ENCODE results near the gene SLC51A. TPM values are rescaled to one million over a fixed set of nuclear protein-coding genes. Genes with fewer than 3 reads are reported as not detected.

SLC51A gene
- total and polyA plus RNA-seq, 9 of the 15 experiments (the other 6 are each of a cell fraction or from before 2014, with no cell fraction given), result 0.35 to 0.38 TPM; not detected in 7

GRCh38 chr3:196207159-196207832 lies 9.0 kb upstream of the SLC51A start (continued):
- TF ChIP-seq PRDM10 (IDR thresholded peaks at IDR 0.05; ENCODE audit: partially characterized antibody), result no peak
- TF ChIP-seq HBP1 (CRISPR knock-in tag; IDR thresholded peaks at IDR 0.05), result no peak
- no peak for TF ChIP-seq SMAD4 (CRISPR knock-in tag; conservative IDR thresholded peaks at IDR 0.05)
- no peak for TF ChIP-seq TEAD4 (IDR thresholded peaks at IDR 0.05; ENCODE audit: low read length)
- TF ChIP-seq TEAD4 (CRISPR knock-in tag; IDR thresholded peaks at IDR 0.05; ENCODE audit: borderline replicate concordance), result no peak
- TF ChIP-seq PCBP1 (IDR thresholded peaks at IDR 0.05; ENCODE audit: low read depth, low read length, poor library complexity, severe bottlenecking), result no peak
- no peak for TF ChIP-seq NCOA2 (IDR thresholded peaks at IDR 0.05; ENCODE audit: partially characterized antibody in 2 of 2)
- TF ChIP-seq SNAPC5 (CRISPR knock-in tag; IDR thresholded peaks at IDR 0.05), result no peak

Data from K562 (cell line).